ENCODE data around the gene SYNDIG1.

Gene SYNDIG1

DNA sequence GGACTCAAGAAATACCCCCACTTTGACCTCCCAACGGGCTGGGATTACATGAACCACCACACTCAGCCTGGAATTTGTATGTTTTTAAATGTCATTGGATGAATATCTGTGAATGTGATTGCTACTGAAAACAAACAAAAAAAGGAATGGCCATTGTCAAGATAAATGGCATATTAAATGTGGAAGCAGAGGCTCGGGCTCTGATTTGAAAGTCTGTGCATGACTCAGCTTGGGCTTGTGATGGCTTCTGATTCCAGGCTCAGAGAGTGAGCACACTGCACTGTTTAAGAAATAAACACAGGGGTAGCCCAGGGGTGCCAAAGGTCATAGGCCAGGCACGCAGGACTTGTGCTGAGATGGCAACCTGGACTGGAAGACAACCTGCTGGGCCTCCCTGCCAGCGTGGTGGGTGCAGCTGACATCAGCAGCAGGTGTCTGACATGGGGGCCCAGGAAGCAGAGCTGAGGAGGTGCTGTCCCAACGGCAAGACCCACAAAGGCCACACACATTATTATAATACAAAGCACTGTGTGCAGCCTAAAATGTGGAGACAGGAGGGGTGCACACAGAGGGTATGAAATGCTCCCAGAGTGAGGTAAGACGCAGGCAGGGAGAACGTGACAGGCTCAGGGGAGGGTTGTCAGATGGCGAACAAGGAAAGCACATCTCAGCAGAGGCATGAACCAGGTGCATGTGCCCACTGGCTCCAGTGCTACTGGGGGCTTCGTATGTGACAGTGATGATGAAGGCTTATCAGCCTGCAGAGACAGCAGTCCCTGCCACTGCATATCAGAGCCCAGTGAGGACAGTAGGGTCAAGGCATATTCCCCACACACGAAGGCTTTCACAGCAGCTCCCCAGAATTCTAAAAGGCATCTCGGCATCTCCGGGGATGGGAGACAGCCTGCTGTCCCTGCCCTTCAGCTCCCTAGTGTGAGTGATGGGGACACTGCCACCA is 169.4 kb downstream of the SYNDIG1 start:
- H3K4me1 ChIP-seq (ENCODE audit: control insufficient read depth in 1 of 2, insufficient read depth in 2 of 2, low read length in 2 of 2): peaks cover 0 to 5% of the 10 kb centered on the region in 2 experiments
- H4K12ac ChIP-seq (ENCODE audit: low read depth, low read length): no peak overlapping the region
- no peaks in the 10 kb centered on the region for H3K27me3 ChIP-seq (ENCODE audit: insufficient read depth, low read length)
- H3K9ac ChIP-seq (ENCODE audit: low read length): no peak overlapping the region
- DNase-seq: no peak
- H3K4me3 ChIP-seq (ENCODE audit: low read depth, low read length): no peak overlapping the region
- no peak overlapping the region for H3K18ac ChIP-seq (ENCODE audit: low read length)
- no peak overlapping the region for H2AK5ac ChIP-seq (ENCODE audit: low read length)
- no peak overlapping the region for H3K27ac ChIP-seq (ENCODE audit: low read depth, low read length)
- no peak overlapping the region for H4K91ac ChIP-seq (ENCODE audit: low read depth, low read length)
- no peak overlapping the region for H3K4ac ChIP-seq (ENCODE audit: low read depth, low read length)
- no peaks in the 10 kb centered on the region for H3K79me1 ChIP-seq (ENCODE audit: low read length)
- H3K36me3 ChIP-seq (ENCODE audit: control insufficient read depth in 1 of 2, insufficient read depth in 2 of 2, low read length in 2 of 2): no peaks in the 10 kb centered on the region
- no peak overlapping the region for H4K8ac ChIP-seq (ENCODE audit: low read depth, low read length)
- no peaks in the 10 kb centered on the region for H3K79me2 ChIP-seq (ENCODE audit: control insufficient read depth, insufficient read depth, low read length, poor library complexity)
- H2BK120ac ChIP-seq (ENCODE audit: insufficient read depth, low read length, poor library complexity): no peak overlapping the region
- H2AFZ ChIP-seq (ENCODE audit: insufficient read depth, low read length, poor library complexity): no peak overlapping the region
- no CpG with 5 or more reads among the region's 12 CpGs for WGBS (ENCODE audit: extremely low coverage, insufficient coverage, insufficient read length)
- H3K14ac ChIP-seq (ENCODE audit: low read length): no peak overlapping the region
- no peak overlapping the region for H2BK12ac ChIP-seq (ENCODE audit: low read length)
- peaks cover 1% of the 10 kb centered on the region for H3K9me3 ChIP-seq (ENCODE audit: insufficient read depth, low read depth, low read length)
- H3K4me2 ChIP-seq (ENCODE audit: low read length): no peak overlapping the region
- no peak overlapping the region for H3K23ac ChIP-seq (ENCODE audit: low read length)
- no peak overlapping the region for H2BK5ac ChIP-seq (ENCODE audit: low read depth, low read length, poor library complexity)

GRCh38 chr20:24640276-24640675 is 170.8 kb downstream of the SYNDIG1 start:
- no peak overlapping the region for H3K18ac ChIP-seq (ENCODE audit: low read length)

DNA sequence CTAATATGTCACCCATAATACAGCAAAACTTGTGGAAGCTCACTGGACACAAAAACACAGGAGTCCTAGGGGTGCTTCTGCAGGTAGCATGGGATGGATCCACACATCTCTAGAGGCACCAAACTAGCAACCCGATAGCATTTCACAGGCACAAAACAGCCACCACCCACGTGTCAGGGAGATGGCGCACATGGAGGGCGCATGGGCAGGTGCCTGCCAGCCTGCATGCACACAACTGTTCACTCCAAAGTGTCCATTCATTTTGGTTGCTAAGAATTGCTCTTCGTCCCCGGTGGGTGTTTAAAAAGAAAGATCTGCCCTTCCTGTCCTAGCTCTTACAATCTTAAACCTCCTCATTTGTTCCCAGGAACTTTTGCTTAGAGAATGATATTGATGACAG is 171.3 kb downstream of the SYNDIG1 start:
- Histone ChIP-seq H3K27me3 (ENCODE audit: insufficient read depth, low read length) (no peaks in the 10 kb centered on the region), H3K79me2 (ENCODE audit: control insufficient read depth, insufficient read depth, low read length, poor library complexity) (no peaks in the 10 kb centered on the region), H3K4ac (ENCODE audit: low read depth, low read length) (no peak overlapping the region), H4K8ac (ENCODE audit: low read depth, low read length) (no peak overlapping the region), H3K36me3 (ENCODE audit: control insufficient read depth in 1 of 2, insufficient read depth in 2 of 2, low read length in 2 of 2) (no peaks in the 10 kb centered on the region), H3K4me3 (ENCODE audit: low read depth, low read length) (no peak overlapping the region), H3K4me1 (ENCODE audit: control insufficient read depth in 1 of 2, insufficient read depth in 2 of 2, low read length in 2 of 2) (no peaks in the 10 kb centered on the region), H2BK120ac (ENCODE audit: insufficient read depth, low read length, poor library complexity) (no peak overlapping the region), H4K91ac (ENCODE audit: low read depth, low read length) (no peak overlapping the region), H3K9ac (ENCODE audit: low read length) (no peak overlapping the region), H2BK12ac (ENCODE audit: low read length) (no peak overlapping the region), H3K9me3 (ENCODE audit: insufficient read depth, low read depth, low read length) (peaks cover 1% of the 10 kb centered on the region), H4K12ac (ENCODE audit: low read depth, low read length) (no peak overlapping the region), H3K27ac (ENCODE audit: low read depth, low read length) (no peak overlapping the region), H3K23ac (ENCODE audit: low read length) (no peak overlapping the region), H3K18ac (ENCODE audit: low read length) (no peak overlapping the region), H3K4me2 (ENCODE audit: low read length) (no peak overlapping the region), H3K79me1 (ENCODE audit: low read length) (no peaks in the 10 kb centered on the region), H2BK5ac (ENCODE audit: low read depth, low read length, poor library complexity) (no peak overlapping the region), H2AFZ (ENCODE audit: insufficient read depth, low read length, poor library complexity) (no peak overlapping the region), H3K14ac (ENCODE audit: low read length) (no peak overlapping the region), H2AK5ac (ENCODE audit: low read length) (no peak overlapping the region)
- no CpG with 5 or more reads among the region's 6 CpGs for WGBS (ENCODE audit: extremely low coverage, insufficient coverage, insufficient read length)
- no peak for DNase-seq

More at GRCh38 chr20:24640276-24640675, 170.8 kb downstream of the SYNDIG1 start:
- Histone ChIP-seq H2BK12ac (ENCODE audit: low read length) (no peak overlapping the region), H4K8ac (ENCODE audit: low read depth, low read length) (no peak overlapping the region), H3K79me2 (ENCODE audit: control insufficient read depth, insufficient read depth, low read length, poor library complexity) (no peaks in the 10 kb centered on the region), H2AFZ (ENCODE audit: insufficient read depth, low read length, poor library complexity) (no peak overlapping the region), H3K4me1 (ENCODE audit: control insufficient read depth in 1 of 2, insufficient read depth in 2 of 2, low read length in 2 of 2) (no peaks in the 10 kb centered on the region), H3K27ac (ENCODE audit: low read depth, low read length) (no peak overlapping the region), H3K4me3 (ENCODE audit: low read depth, low read length) (no peak overlapping the region), H3K4ac (ENCODE audit: low read depth, low read length) (no peak overlapping the region), H4K12ac (ENCODE audit: low read depth, low read length) (no peak overlapping the region), H2BK120ac (ENCODE audit: insufficient read depth, low read length, poor library complexity) (no peak overlapping the region), H2AK5ac (ENCODE audit: low read length) (no peak overlapping the region), H3K23ac (ENCODE audit: low read length) (no peak overlapping the region), H3K9ac (ENCODE audit: low read length) (no peak overlapping the region), H3K27me3 (ENCODE audit: insufficient read depth, low read length) (no peaks in the 10 kb centered on the region), H3K4me2 (ENCODE audit: low read length) (no peak overlapping the region), H3K14ac (ENCODE audit: low read length) (no peak overlapping the region), H3K79me1 (ENCODE audit: low read length) (no peaks in the 10 kb centered on the region), H3K36me3 (ENCODE audit: control insufficient read depth in 1 of 2, insufficient read depth in 2 of 2, low read length in 2 of 2) (no peaks in the 10 kb centered on the region), H4K91ac (ENCODE audit: low read depth, low read length) (no peak overlapping the region), H3K9me3 (ENCODE audit: insufficient read depth, low read depth, low read length) (peaks cover 1% of the 10 kb centered on the region), H2BK5ac (ENCODE audit: low read depth, low read length, poor library complexity) (no peak overlapping the region)
- no peak for DNase-seq
- WGBS (ENCODE audit: extremely low coverage, insufficient coverage, insufficient read length): 100% methylated on average over 1 of the region's 2 CpGs

DNA sequence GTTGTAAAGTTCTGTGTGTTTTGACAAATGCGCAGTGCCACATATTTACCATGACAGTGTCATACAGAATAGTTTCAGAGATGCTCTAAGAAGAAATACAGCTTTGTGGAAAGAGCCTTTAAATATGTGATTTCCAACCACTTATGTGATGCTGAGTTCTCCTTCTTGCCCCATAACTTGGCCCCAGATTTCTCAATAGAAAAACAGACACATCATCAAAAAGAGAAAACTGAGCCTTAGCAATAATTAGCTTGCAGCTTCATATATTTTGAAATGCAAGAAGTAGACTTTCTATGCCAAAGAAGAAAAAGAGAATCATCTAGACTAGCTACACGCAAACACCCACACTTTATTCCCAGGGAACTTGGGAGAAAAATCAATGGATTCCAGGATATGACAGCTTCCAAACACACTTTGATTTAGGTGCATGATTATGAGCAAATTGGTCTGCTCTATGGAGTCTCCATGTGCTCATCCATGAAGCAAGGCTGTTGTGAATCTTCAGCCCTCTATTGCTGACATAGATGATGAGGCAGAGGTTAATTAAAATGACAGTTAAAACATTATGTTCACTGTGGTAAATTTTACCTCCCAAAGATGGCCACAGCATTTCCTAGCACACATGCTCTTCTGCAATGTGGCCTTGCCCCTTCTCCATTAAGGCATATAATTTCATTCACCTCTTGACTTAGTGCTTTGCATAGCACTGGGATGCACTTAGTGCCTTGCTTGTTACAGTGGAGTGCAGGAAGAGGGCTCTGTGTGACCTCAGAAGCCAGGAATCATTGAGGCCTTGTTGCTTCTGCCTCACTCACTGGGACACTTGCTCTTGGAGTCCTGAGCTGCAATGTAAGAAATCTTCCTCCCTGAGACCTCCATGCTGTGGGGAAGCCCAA is 174.6 kb downstream of the SYNDIG1 start:
- Histone ChIP-seq H3K4me2 (ENCODE audit: low read length) (no peak overlapping the region), H3K9ac (ENCODE audit: low read length) (no peak overlapping the region), H2AFZ (ENCODE audit: insufficient read depth, low read length, poor library complexity) (no peak overlapping the region), H2BK12ac (ENCODE audit: low read length) (no peak overlapping the region), H3K14ac (ENCODE audit: low read length) (no peak overlapping the region), H3K27ac (ENCODE audit: low read depth, low read length) (no peak overlapping the region), H3K9me3 (ENCODE audit: insufficient read depth, low read depth, low read length) (no peaks in the 10 kb centered on the region), H4K8ac (ENCODE audit: low read depth, low read length) (no peak overlapping the region), H3K36me3 (ENCODE audit: control insufficient read depth in 1 of 2, insufficient read depth in 2 of 2, low read length in 2 of 2) (no peaks in the 10 kb centered on the region), H3K4me1 (ENCODE audit: control insufficient read depth in 1 of 2, insufficient read depth in 2 of 2, low read length in 2 of 2) (no peaks in the 10 kb centered on the region), H2BK5ac (ENCODE audit: low read depth, low read length, poor library complexity) (no peak overlapping the region), H3K23ac (ENCODE audit: low read length) (no peak overlapping the region), H3K4me3 (ENCODE audit: low read depth, low read length) (no peak overlapping the region), H4K12ac (ENCODE audit: low read depth, low read length) (no peak overlapping the region), H3K4ac (ENCODE audit: low read depth, low read length) (no peak overlapping the region), H4K91ac (ENCODE audit: low read depth, low read length) (no peak overlapping the region), H3K79me1 (ENCODE audit: low read length) (no peaks in the 10 kb centered on the region), H3K27me3 (ENCODE audit: insufficient read depth, low read length) (no peaks in the 10 kb centered on the region), H2BK120ac (ENCODE audit: insufficient read depth, low read length, poor library complexity) (no peak overlapping the region), H2AK5ac (ENCODE audit: low read length) (no peak overlapping the region), H3K79me2 (ENCODE audit: control insufficient read depth, insufficient read depth, low read length, poor library complexity) (no peaks in the 10 kb centered on the region), H3K18ac (ENCODE audit: low read length) (no peak overlapping the region)
- WGBS (ENCODE audit: extremely low coverage, insufficient coverage, insufficient read length): no CpG with 5 or more reads among the region's 2 CpGs
- no peak for DNase-seq
